GM12864 (cell line): ENCODE measurements around the gene S100A3.

Experiments
- DNase-seq: peaks from one replicate; pipeline ENCODE4 v3.0.0-alpha.2; 2011; ENCODE audit warnings: low read depth
- H3K4me3 ChIP-seq: 2 replicates; pipeline ENCODE4 v1.5.1; 2011; ENCODE audit warnings: mild to moderate bottlenecking, low read depth, low read length, control low read depth
- CTCF ChIP-seq: IDR thresholded peaks from 2 replicates; pipeline ENCODE4 v1.5.1; 2011; ENCODE audit warnings: low read depth, mild to moderate bottlenecking, moderate library complexity, low read length, control low read depth, inconsistent platforms; ENCODE audit errors: missing control alignments

Gene S100A3

GRCh38 chr1:153541641-153542590, 7.1 kb downstream of the S100A3 start:
- no peak for DNase-seq
- no peak for TF ChIP-seq CTCF
- H3K4me3 ChIP-seq: no peak overlapping the region

GRCh38 chr1:153540394-153541361, 8.4 kb downstream of the S100A3 start, which contains the start of gene S100A5:
TSS of gene S100A5 (minus strand) at chr1:153540934. CDS start at chr1:153540191, 743 bp downstream.
- H3K4me3 ChIP-seq: no peak within 1 kb of the TSS
- no peak for DNase-seq
- TF ChIP-seq CTCF: no peak

GRCh38 chr1:153539395-153540093, 9.5 kb downstream of the S100A3 start:
- no peak for TF ChIP-seq CTCF
- no peak overlapping the region for H3K4me3 ChIP-seq
- no peak for DNase-seq

- H3K4me3 ChIP-seq: no peak overlapping the region
- no peak for DNase-seq
- no peak for TF ChIP-seq CTCF
Measured at GRCh38 chr1:153538315-153538821, 10.7 kb downstream of the S100A3 start.

- no peak for TF ChIP-seq CTCF
- no peak overlapping the region for H3K4me3 ChIP-seq
- DNase-seq: no peak
Measured at GRCh38 chr1:153537376-153537730, 11.7 kb downstream of the S100A3 start.

GRCh38 chr1:153536671-153537375, 12.2 kb downstream of the S100A3 start:
- no peak overlapping the region for H3K4me3 ChIP-seq
- no peak for TF ChIP-seq CTCF
- no peak for DNase-seq
